CMK (cell line): ENCODE data around the gene SERPINB1.

Experiments
- DNase-seq: peaks from one replicate; pipeline ENCODE4 v3.0.0-alpha.2; 2010; ENCODE audit warnings: low read depth

The SERPINB1 gene

GRCh38 chr6:2793534-2794151 is 48.0 kb downstream of the SERPINB1 start:
- no peak for DNase-seq

- DNase-seq = no peak
Observed at GRCh38 chr6:2792330-2793110, 49.1 kb downstream of the SERPINB1 start.

GRCh38 chr6:2791450-2791974 is 50.2 kb downstream of the SERPINB1 start:
- DNase-seq = no peak

GRCh38 chr6:2790588-2791449 is 50.8 kb downstream of the SERPINB1 start:
- DNase-seq = no peak

- DNase-seq = no peak
Observed at GRCh38 chr6:2786269-2786668, 55.4 kb downstream of the SERPINB1 start.

GRCh38 chr6:2784930-2785329 is 56.7 kb downstream of the SERPINB1 start:
- no peak for DNase-seq

- DNase-seq = no peak
Observed at GRCh38 chr6:2784061-2784460, 57.6 kb downstream of the SERPINB1 start.

- DNase-seq = peak; percentile 30
Observed at GRCh38 chr6:2783188-2783963, 58.3 kb downstream of the SERPINB1 start.

GRCh38 chr6:2782825-2783187 is 58.9 kb downstream of the SERPINB1 start:
- DNase-seq = no peak

GRCh38 chr6:2782356-2782708 is 59.3 kb downstream of the SERPINB1 start:
- no peak for DNase-seq
